SK-N-SH (cell line): ENCODE measurements around the gene CNP. TPM values are rescaled to one million over a fixed set of nuclear protein-coding genes. Genes with fewer than 3 reads are reported as not detected.

Source experiments
- CTCF ChIA-PET: fragments of 300-600, 350-600 bp; formaldehyde crosslinking; extraction: SDS; loops from one replicate; lab custom pipeline; 2021; lab: Yijun Ruan, JAX
- POLR2A ChIA-PET: fragments of 350-600 bp; sonication (Branson Sonifier 250); formaldehyde crosslinking; extraction: SDS; loops from one replicate; lab custom pipeline; 2020; ENCODE audit warnings: antibody characterized with exemption, inconsistent platforms; lab: Yijun Ruan, JAX
- DNase-seq: peaks from one replicate; pipeline ENCODE4 v3.0.0; 2012
- H2AFZ ChIP-seq: fragments of 200-600 bp; sonication (generic); 2 replicates; pipeline ENCODE4 v1.8.1; 2016; ENCODE audit warnings: antibody characterized with exemption, mild to moderate bottlenecking, low read depth
- H3F3A ChIP-seq: fragments of 200-600 bp; sonication (generic); replicated peaks from 2 replicates; pipeline ENCODE3; 2016; ENCODE audit warnings: antibody characterized with exemption, mild to moderate bottlenecking; ENCODE audit not compliant: insufficient read depth
- H3K27ac ChIP-seq, 2 experiments: fragments of 200-500 bp in 1 of 2; fragments of 200-600 bp in 1 of 2; sonication (Bioruptor generic) in 1 of 2; sonication (generic), shearing (Covaris generic) in 1 of 2; 2 replicates each; pipeline versions ENCODE4 v1.5.1 to v1.6.1; 2014 to 2016; ENCODE audit warnings: low read depth in 2 of 2, inconsistent platforms in 1 of 2, low read length in 1 of 2, mild to moderate bottlenecking in 1 of 2, mixed read lengths in 1 of 2
- H3K27me3 ChIP-seq: fragments of 200-600 bp; sonication (generic), shearing (Covaris generic); 2 replicates; pipeline ENCODE4 v1.6.1; 2016; ENCODE audit warnings: mixed run types; ENCODE audit not compliant: insufficient read depth
- H3K36me3 ChIP-seq, 2 experiments: fragments of 200-500 bp in 1 of 2; fragments of 200-600 bp in 1 of 2; sonication (Bioruptor generic) in 1 of 2; sonication (generic) in 1 of 2; replicated peaks in 1 of 2; 2 replicates each; pipeline versions ENCODE3 to v1.5.1; 2014 to 2016; ENCODE audit warnings: low read length in 1 of 2, mild to moderate bottlenecking in 1 of 2; ENCODE audit not compliant: insufficient read depth in 2 of 2, control insufficient read depth in 1 of 2
- H3K4me1 ChIP-seq, 2 experiments: fragments of 200-500 bp in 1 of 2; fragments of 200-600 bp in 1 of 2; sonication (Bioruptor generic) in 1 of 2; sonication (generic), shearing (Covaris generic) in 1 of 2; 2 replicates each; pipeline versions ENCODE4 v1.5.1 to v1.6.1; 2014 to 2016; ENCODE audit warnings: low read depth in 1 of 2, low read length in 1 of 2, mixed run types in 1 of 2; ENCODE audit not compliant: insufficient read depth in 2 of 2, control insufficient read depth in 1 of 2
- H3K4me2 ChIP-seq: fragments of 200-600 bp; sonication (generic), shearing (Covaris generic); 2 replicates; pipeline ENCODE4 v1.6.1; 2017; ENCODE audit warnings: mixed run types
- H3K4me3 ChIP-seq, 2 experiments: fragments of 200-500 bp in 1 of 2; fragments of 200-600 bp in 1 of 2; sonication (Bioruptor generic) in 1 of 2; sonication (generic), shearing (Covaris generic) in 1 of 2; 2 replicates each; pipeline versions ENCODE4 v1.5.1 to v1.8.1; 2014 to 2016; ENCODE audit warnings: low read depth in 2 of 2, inconsistent platforms in 1 of 2, low read length in 1 of 2, mild to moderate bottlenecking in 1 of 2, mixed read lengths in 1 of 2, moderate library complexity in 1 of 2
- H3K79me2 ChIP-seq: fragments of 200-600 bp; sonication (generic); 2 replicates; pipeline ENCODE4 v1.8.1; 2017; ENCODE audit warnings: mild to moderate bottlenecking; ENCODE audit not compliant: insufficient read depth
- H3K9ac ChIP-seq: fragments of 200-600 bp; sonication (generic); 2 replicates; pipeline ENCODE4 v1.6.1; 2017; ENCODE audit warnings: mixed run types
- H3K9me2 ChIP-seq: fragments of 200-600 bp; sonication (generic); 2 replicates; pipeline ENCODE4 v1.6.1; 2017; ENCODE audit warnings: mixed run types
- H3K9me3 ChIP-seq: fragments of 200-600 bp; sonication (generic); 2 replicates; pipeline ENCODE4 v1.6.1; 2017; ENCODE audit warnings: mixed run types, mild to moderate bottlenecking, moderate library complexity
- H4K20me1 ChIP-seq: fragments of 200-600 bp; sonication (generic); 2 replicates; pipeline ENCODE4 v1.6.1; 2017; ENCODE audit warnings: mild to moderate bottlenecking, mixed run types; ENCODE audit not compliant: insufficient read depth
- FOSL2 ChIP-seq: IDR thresholded peaks from 2 replicates; pipeline ENCODE4 v1.4.0; 2012; ENCODE audit warnings: low read depth, mild to moderate bottlenecking, moderate library complexity, borderline replicate concordance
- FOXJ3 ChIP-seq: sonication (generic); formaldehyde crosslinking; IDR thresholded peaks from 2 replicates; pipeline ENCODE4 v1.5.1; 2020; ENCODE audit warnings: mild to moderate bottlenecking, missing genetic modification reagents
- JUND ChIP-seq: IDR thresholded peaks from 2 replicates; pipeline ENCODE4 v1.4.0; 2012
- RAD21 ChIP-seq: IDR thresholded peaks from 2 replicates; pipeline ENCODE4 v1.6.1; 2012; ENCODE audit warnings: mild to moderate bottlenecking, low read length
- RCOR1 ChIP-seq: fragments of 150-350 bp; IDR thresholded peaks from 2 replicates; pipeline ENCODE4 v1.6.1; 2017; ENCODE audit warnings: antibody characterized with exemption, low read length
- SMC3 ChIP-seq: IDR thresholded peaks from 2 replicates; pipeline ENCODE4 v1.6.1; 2012; ENCODE audit warnings: low read depth, low read length, improper control_type of control experiment
- WGBS: methylation state at CpG from one replicate; pipeline ENCODE4 v1.1.6; 2017; ENCODE audit warnings: low lambda C conversion rate; 5-methylcytosine and 5-hydroxymethylcytosine counted together
- polyA plus RNA-seq, 3 experiments: library from polyadenylated mRNA; depleted of rRNA; stranded (reverse); fragments of >200 nt; gene quantifications; 2 replicates each; pipeline ENCODE4 v1.2.3, GENCODE V29; 2012
- TF ChIP-seq, protein P1 (sequence below): fragments of 200-600 bp; sonication (generic); IDR thresholded peaks from 2 replicates; pipeline ENCODE4 v1.6.1; 2017; ENCODE audit warnings: antibody characterized with exemption, mild to moderate bottlenecking, moderate library complexity

CNP gene
- polyA plus RNA-seq, 1 of the 3 experiments (the other 2 are of a cell fraction), result 54.8 TPM

DNA sequence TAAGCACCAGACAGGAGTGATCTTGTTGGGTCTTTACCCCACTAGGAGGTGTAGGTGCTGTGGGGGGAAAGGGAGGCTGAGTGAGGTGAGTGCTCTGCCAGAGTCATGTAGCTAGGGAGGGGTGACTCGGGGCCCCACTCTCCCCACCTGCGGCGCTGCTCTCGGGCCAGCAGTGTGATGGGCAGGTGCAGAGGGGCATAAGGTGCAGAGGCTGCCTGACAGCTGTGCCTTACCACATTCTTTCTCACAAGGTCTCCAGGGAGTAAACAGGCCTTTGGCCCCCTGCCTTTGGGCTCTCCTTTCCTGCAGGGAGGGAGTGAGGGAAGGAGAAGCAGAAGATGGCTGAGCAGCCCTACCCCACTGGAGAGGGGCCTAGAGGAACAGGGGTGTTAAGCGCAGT lies 4.5 kb upstream of the CNP start:
- CTCF ChIA-PET, result interaction anchor here (0.6 to 7.1 kb wide), 24 partner anchors 11 to 441 kb away, joined by 3 to 67 read pairs (median 6); partner anchors contain the start of genes DHX58, DNAJC7, NKIRAS2 and ZNF385C
- no peak overlapping the region for H3K27ac ChIP-seq

DNA sequence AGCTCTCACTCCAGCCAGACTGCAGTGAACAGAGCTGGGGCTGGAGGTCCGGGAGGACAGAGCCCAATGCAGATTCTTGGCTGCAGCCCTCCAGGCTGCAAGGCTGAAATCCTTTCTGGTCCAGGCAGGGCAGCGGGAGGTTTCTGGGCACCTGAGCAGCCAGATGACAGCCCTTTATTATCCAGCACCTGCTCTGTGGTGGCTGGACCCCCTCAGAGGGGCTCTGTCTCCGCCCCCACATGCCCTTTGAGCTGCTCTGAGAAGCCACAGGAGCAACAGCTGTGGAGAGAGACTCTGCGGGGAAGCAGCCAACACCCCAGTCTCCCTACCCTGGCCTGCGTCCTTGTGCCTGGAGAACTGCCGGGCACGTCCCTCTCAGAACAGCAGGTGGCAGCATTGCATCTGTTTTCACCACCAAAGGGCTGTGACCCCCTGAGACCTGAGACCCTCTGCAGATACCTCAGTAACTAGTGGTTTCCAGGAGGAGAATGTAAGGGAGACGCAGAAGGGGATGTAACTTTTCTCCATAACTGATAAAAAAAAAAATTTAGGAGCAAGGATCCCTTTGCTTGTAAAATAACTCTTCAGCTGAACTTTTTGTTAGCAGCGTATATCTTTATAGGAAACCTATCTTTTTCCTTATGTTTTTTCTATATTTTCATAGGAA lies 3.7 kb upstream of the CNP start:
- Histone ChIP-seq H3K9ac (no peak overlapping the region), H3K9me2 (no peaks in the 10 kb centered on the region), H3K9me3 (no peaks in the 10 kb centered on the region), H3K4me1 (peaks cover 5 to 25% of the 10 kb centered on the region in 2 experiments; a peak in 2 of 4 replicates), H3F3A (peaks cover 8% of the 10 kb centered on the region), H4K20me1 (no peaks in the 10 kb centered on the region), H3K4me3 (no peak overlapping the region), H3K27me3 (no peaks in the 10 kb centered on the region), H3K4me2 (no peak overlapping the region), H3K79me2 (peaks cover 11% of the 10 kb centered on the region), H3K27ac (no peak overlapping the region), H3K36me3 (peaks cover 0 to 2% of the 10 kb centered on the region in 2 experiments), H2AFZ (no peak overlapping the region)
- DNase-seq, result peak; percentile 87
- CTCF ChIA-PET, result interaction anchor here (0.6 to 7.1 kb wide), 49 partner anchors 9 to 1447 kb away, joined by 3 to 67 read pairs (median 4); partner anchors contain the start of genes DHX58, DNAJC7, NKIRAS2 and ZNF385C
- TF ChIP-seq SMC3 (peak; percentile 76), RAD21 (peak; percentile 88), JUND (no peak), FOXJ3 (CRISPR knock-in tag) (no peak), RCOR1 (0 out of 2 replicates have a peak, but pooled peaks have one; percentile 7)
- TF ChIP-seq, protein P1, sequence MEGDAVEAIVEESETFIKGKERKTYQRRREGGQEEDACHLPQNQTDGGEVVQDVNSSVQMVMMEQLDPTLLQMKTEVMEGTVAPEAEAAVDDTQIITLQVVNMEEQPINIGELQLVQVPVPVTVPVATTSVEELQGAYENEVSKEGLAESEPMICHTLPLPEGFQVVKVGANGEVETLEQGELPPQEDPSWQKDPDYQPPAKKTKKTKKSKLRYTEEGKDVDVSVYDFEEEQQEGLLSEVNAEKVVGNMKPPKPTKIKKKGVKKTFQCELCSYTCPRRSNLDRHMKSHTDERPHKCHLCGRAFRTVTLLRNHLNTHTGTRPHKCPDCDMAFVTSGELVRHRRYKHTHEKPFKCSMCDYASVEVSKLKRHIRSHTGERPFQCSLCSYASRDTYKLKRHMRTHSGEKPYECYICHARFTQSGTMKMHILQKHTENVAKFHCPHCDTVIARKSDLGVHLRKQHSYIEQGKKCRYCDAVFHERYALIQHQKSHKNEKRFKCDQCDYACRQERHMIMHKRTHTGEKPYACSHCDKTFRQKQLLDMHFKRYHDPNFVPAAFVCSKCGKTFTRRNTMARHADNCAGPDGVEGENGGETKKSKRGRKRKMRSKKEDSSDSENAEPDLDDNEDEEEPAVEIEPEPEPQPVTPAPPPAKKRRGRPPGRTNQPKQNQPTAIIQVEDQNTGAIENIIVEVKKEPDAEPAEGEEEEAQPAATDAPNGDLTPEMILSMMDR, result peak; percentile 94
- WGBS, result 18% methylated on average over 7 of the region's 9 CpGs
- POLR2A ChIA-PET, result interaction anchor here (0.6 kb wide), 1 partner anchor 251 kb away, joined by 5 read pairs; no protein-coding TSS in a partner anchor

More for the DNA sequence above, 4.5 kb upstream of the CNP start:
- Histone ChIP-seq H4K20me1 (no peaks in the 10 kb centered on the region), H3K36me3 (no peaks in the 10 kb centered on the region), H3K4me1 (peaks cover 5 to 19% of the 10 kb centered on the region in 2 experiments; a peak in 2 of 4 replicates), H3K9me2 (no peaks in the 10 kb centered on the region), H3K27me3 (no peaks in the 10 kb centered on the region), H3K79me2 (peaks cover 3% of the 10 kb centered on the region), H3F3A (peaks cover 8% of the 10 kb centered on the region), H3K9ac (no peak overlapping the region), H2AFZ (no peak overlapping the region), H3K9me3 (no peaks in the 10 kb centered on the region), H3K4me3 (no peak overlapping the region), H3K4me2 (no peak overlapping the region)
- DNase-seq, result no peak
- POLR2A ChIA-PET, result no interaction called here
- WGBS, result 69% methylated on average over 4 of the region's 5 CpGs
- no peak for TF ChIP-seq FOSL2
- TF ChIP-seq, all 33 proteins: peak for 0
